Measurements from ENCODE around the gene SMG1.
"Not testable (repeated sequence)": the region's sequence is repeated elsewhere in the genome, so short reads cannot be mapped to it uniquely, and the experiment has no call there.

DNA sequence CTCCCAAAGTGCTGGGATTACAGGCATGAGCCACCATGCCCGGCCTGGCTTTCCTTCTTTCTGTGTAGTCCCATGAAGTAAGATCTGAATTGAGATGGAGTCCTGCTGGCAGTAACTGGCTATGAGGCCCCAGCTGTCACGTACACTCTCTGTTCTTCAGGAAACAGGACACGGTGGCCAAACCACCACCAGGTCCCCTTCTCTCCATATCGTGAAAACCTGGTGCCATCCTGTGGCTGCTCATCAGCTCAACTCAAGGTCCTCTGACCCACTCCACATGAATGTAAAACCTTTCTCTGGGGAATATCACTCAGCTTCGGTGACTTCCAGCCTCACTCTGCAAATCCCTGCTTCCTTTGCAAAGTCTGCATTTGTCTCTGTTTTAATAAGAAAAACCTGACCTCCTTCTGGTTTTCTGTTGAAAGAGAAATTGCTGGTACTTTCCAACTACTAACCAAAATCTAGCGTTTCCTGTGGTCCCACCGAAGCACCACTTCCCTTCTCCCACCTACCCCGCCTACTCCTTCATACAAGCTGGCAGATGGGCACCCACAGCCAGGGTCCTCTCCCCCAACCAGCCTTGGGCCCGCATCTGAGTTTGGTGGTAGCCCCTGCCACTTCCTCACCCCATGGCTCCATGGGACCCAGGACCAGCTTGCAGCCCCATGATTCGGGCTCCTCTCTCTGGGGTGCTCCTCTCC, 168.1 kb downstream of the SMG1 start:
- TF ChIP-seq, protein P1, sequence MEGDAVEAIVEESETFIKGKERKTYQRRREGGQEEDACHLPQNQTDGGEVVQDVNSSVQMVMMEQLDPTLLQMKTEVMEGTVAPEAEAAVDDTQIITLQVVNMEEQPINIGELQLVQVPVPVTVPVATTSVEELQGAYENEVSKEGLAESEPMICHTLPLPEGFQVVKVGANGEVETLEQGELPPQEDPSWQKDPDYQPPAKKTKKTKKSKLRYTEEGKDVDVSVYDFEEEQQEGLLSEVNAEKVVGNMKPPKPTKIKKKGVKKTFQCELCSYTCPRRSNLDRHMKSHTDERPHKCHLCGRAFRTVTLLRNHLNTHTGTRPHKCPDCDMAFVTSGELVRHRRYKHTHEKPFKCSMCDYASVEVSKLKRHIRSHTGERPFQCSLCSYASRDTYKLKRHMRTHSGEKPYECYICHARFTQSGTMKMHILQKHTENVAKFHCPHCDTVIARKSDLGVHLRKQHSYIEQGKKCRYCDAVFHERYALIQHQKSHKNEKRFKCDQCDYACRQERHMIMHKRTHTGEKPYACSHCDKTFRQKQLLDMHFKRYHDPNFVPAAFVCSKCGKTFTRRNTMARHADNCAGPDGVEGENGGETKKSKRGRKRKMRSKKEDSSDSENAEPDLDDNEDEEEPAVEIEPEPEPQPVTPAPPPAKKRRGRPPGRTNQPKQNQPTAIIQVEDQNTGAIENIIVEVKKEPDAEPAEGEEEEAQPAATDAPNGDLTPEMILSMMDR (conservative IDR thresholded peaks at IDR 0.05 in 1 of 2, IDR thresholded peaks at IDR 0.05 in 1 of 2; ENCODE audit: low read depth in 1 of 2, low read length in 2 of 2) = not testable (repeated sequence)
- not testable (repeated sequence) for TF ChIP-seq EZH2 (IDR thresholded peaks at IDR 0.05; ENCODE audit: low read length, missing control alignments)
